ENCODE measurements around the gene PYCR2.

DNA sequence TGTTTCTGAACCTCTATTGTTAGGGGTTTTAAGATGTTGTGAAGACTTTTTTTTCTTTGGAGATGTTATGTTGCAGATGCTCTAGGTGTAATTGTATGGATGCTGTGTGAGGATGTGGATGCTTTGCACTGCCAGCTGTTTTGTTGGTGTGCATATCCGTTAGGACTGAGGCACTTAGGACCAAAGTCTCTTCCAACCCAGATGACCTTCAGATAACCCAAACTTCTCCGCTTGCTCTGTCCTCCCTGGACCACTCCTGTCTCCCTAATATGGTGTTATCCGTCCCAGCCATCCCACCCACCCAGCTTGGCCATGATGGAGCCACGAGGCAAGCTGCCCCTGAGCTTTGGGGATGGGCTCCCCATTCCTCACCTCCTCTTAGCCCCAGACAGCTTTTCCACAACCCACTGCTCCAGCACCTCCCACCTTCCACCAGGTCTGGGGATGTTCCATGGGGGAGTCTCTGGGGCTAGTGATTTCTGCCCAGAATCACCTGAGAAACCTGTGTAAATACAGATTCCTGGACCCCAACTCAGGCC, 22.1 kb upstream of the PYCR2 start:
- TF ChIP-seq CTCF (IDR thresholded peaks at IDR 0.05; ENCODE audit: low read depth, low read length) (no peak), POLR2A (IDR thresholded peaks at IDR 0.05; ENCODE audit: extremely low read depth, insufficient read length) (no peak), MYC (IDR thresholded peaks at IDR 0.05; ENCODE audit: low read depth, low read length) (no peak)

Data from NB4 (cell line).